HepG2 (cell line): ENCODE data around the gene LSR. TPM values are rescaled to one million over a fixed set of nuclear protein-coding genes. Genes with fewer than 3 reads are reported as not detected.

Source experiments
- CEBPG ChIP-seq: IDR thresholded peaks from 2 replicates; pipeline ENCODE4 v1.6.1; 2016
- CREB1 ChIP-seq, 2 experiments: fragments of 450-650 bp in 1 of 2; IDR thresholded peaks; 2 replicates each; pipeline ENCODE4 v1.6.1; 2016 to 2017; ENCODE audit warnings: control low read depth in 1 of 2, mild to moderate bottlenecking in 1 of 2, missing compliant biosample characterization in 1 of 2, missing genetic modification characterization in 1 of 2
- EP300 ChIP-seq, 3 experiments: sonication (generic) in 1 of 3; formaldehyde crosslinking in 1 of 3; IDR thresholded peaks; 2 replicates each; pipeline versions ENCODE4 v1.5.1 to v1.6.1; 2011 to 2020; ENCODE audit warnings: low read depth in 2 of 3, low read length in 2 of 3, borderline replicate concordance in 1 of 3, improper control_type of control experiment in 1 of 3, mild to moderate bottlenecking in 1 of 3, missing genetic modification reagents in 1 of 3, moderate library complexity in 1 of 3
- FOXJ3 ChIP-seq: sonication (generic); formaldehyde crosslinking; IDR thresholded peaks from 2 replicates; pipeline ENCODE4 v1.4.0; 2020; ENCODE audit warnings: missing genetic modification reagents, mild to moderate bottlenecking, borderline replicate concordance
- GATAD1 ChIP-seq: IDR thresholded peaks from 2 replicates; pipeline ENCODE4 v1.6.1; 2016; ENCODE audit warnings: missing genetic modification reagents, missing compliant biosample characterization
- KLF12 ChIP-seq: sonication (generic); formaldehyde crosslinking; IDR thresholded peaks from 2 replicates; pipeline ENCODE4 v1.4.0; 2020; ENCODE audit warnings: missing genetic modification reagents, borderline replicate concordance
- MTA1 ChIP-seq: sonication (generic); formaldehyde crosslinking; IDR thresholded peaks from 2 replicates; pipeline ENCODE4 v1.4.0; 2020; ENCODE audit warnings: missing genetic modification reagents, mild to moderate bottlenecking, borderline replicate concordance
- SALL1 ChIP-seq: sonication (generic); formaldehyde crosslinking; IDR thresholded peaks from 2 replicates; pipeline ENCODE4 v1.8.0; 2022; ENCODE audit warnings: mild to moderate bottlenecking, missing genetic modification reagents
- SOX5 ChIP-seq: IDR thresholded peaks from 2 replicates; pipeline ENCODE4 v1.6.1; 2016; ENCODE audit warnings: borderline replicate concordance
- ZBTB38 ChIP-seq: sonication (generic); formaldehyde crosslinking; IDR thresholded peaks from 2 replicates; pipeline ENCODE4 v1.5.1; 2020; ENCODE audit warnings: mild to moderate bottlenecking, missing genetic modification reagents
- ZBTB7B ChIP-seq: sonication (generic); formaldehyde crosslinking; IDR thresholded peaks from 2 replicates; pipeline ENCODE4 v1.4.0; 2020; ENCODE audit warnings: missing genetic modification reagents
- ZMYM3 ChIP-seq: sonication (generic); formaldehyde crosslinking; IDR thresholded peaks from 2 replicates; pipeline ENCODE4 v1.5.1; 2020; ENCODE audit warnings: mild to moderate bottlenecking, missing genetic modification reagents
- ZNF121 ChIP-seq: sonication (generic); formaldehyde crosslinking; IDR thresholded peaks from 2 replicates; pipeline ENCODE4 v1.5.0; 2020; ENCODE audit warnings: mild to moderate bottlenecking, missing genetic modification reagents
- ZNF451 ChIP-seq: sonication (generic); formaldehyde crosslinking; IDR thresholded peaks from 2 replicates; pipeline ENCODE4 v1.5.0; 2020; ENCODE audit warnings: mild to moderate bottlenecking, missing genetic modification reagents
- ZNF614 ChIP-seq: IDR thresholded peaks from 2 replicates; pipeline ENCODE4 v1.6.1; 2018; ENCODE audit warnings: missing biosample characterization, missing genetic modification reagents, inconsistent platforms, borderline replicate concordance
- ZNF737 ChIP-seq: sonication (generic); formaldehyde crosslinking; IDR thresholded peaks from 2 replicates; pipeline ENCODE4 v1.5.0; 2020; ENCODE audit warnings: missing genetic modification reagents, mild to moderate bottlenecking, borderline replicate concordance
- ZNF773 ChIP-seq: sonication (generic); formaldehyde crosslinking; IDR thresholded peaks from 2 replicates; pipeline ENCODE4 v1.4.0; 2020; ENCODE audit warnings: missing genetic modification reagents, borderline replicate concordance
- ZSCAN20 ChIP-seq: sonication (generic); formaldehyde crosslinking; IDR thresholded peaks from 2 replicates; pipeline ENCODE4 v1.4.0; 2020; ENCODE audit warnings: missing genetic modification reagents, mild to moderate bottlenecking, borderline replicate concordance
- polyA plus RNA-seq, 8 experiments: library from polyadenylated mRNA; depleted of rRNA in 3 of 8; stranded (reverse) in 7 of 8; unstranded in 1 of 8; fragments of >200 nt; fragmentation: Illumina TruSeq in 4 of 8; extraction: Trizol in 4 of 8; gene quantifications; 2 replicates each; pipeline versions ENCODE4 v1.2.1 to v1.2.3, GENCODE V29; 2011 to 2016; ENCODE audit warnings: low read depth in 4 of 8, missing spikeins in 1 of 8, mixed read lengths in 1 of 8; ENCODE audit not compliant: insufficient read depth in 1 of 8
- total RNA-seq, 5 experiments: library from RNA; depleted of rRNA; stranded (reverse); fragments of >200 nt; fragmentation: Illumina TruSeq; extraction: Trizol; gene quantifications; 2 replicates each; pipeline ENCODE4 v1.2.3, GENCODE V29; 2016; ENCODE audit warnings: low read depth in 1 of 5
- TF ChIP-seq, protein P1 (sequence below): sonication (generic); formaldehyde crosslinking; IDR thresholded peaks from 2 replicates; pipeline ENCODE4 v1.4.0; 2020; ENCODE audit warnings: missing genetic modification reagents
- TF ChIP-seq, protein P2 (sequence below): sonication (generic); formaldehyde crosslinking; IDR thresholded peaks from 2 replicates; pipeline ENCODE4 v1.8.0; 2022; ENCODE audit warnings: missing genetic modification reagents, low read depth, mild to moderate bottlenecking, borderline replicate concordance
- TF ChIP-seq, protein P3 (sequence below): sonication (generic); formaldehyde crosslinking; IDR thresholded peaks from 2 replicates; pipeline ENCODE4 v1.4.0; 2020; ENCODE audit warnings: missing genetic modification reagents
- TF ChIP-seq, protein P4 (sequence below): sonication (generic); formaldehyde crosslinking; IDR thresholded peaks from 2 replicates; pipeline ENCODE4 v1.5.0; 2020; ENCODE audit warnings: mild to moderate bottlenecking, missing genetic modification reagents, moderate library complexity

Gene LSR
- total and polyA plus RNA-seq, 2 of the 13 experiments (the other 11 are each of a cell fraction or from before 2014, with no cell fraction given): 29.2 to 79.2 TPM

DNA sequence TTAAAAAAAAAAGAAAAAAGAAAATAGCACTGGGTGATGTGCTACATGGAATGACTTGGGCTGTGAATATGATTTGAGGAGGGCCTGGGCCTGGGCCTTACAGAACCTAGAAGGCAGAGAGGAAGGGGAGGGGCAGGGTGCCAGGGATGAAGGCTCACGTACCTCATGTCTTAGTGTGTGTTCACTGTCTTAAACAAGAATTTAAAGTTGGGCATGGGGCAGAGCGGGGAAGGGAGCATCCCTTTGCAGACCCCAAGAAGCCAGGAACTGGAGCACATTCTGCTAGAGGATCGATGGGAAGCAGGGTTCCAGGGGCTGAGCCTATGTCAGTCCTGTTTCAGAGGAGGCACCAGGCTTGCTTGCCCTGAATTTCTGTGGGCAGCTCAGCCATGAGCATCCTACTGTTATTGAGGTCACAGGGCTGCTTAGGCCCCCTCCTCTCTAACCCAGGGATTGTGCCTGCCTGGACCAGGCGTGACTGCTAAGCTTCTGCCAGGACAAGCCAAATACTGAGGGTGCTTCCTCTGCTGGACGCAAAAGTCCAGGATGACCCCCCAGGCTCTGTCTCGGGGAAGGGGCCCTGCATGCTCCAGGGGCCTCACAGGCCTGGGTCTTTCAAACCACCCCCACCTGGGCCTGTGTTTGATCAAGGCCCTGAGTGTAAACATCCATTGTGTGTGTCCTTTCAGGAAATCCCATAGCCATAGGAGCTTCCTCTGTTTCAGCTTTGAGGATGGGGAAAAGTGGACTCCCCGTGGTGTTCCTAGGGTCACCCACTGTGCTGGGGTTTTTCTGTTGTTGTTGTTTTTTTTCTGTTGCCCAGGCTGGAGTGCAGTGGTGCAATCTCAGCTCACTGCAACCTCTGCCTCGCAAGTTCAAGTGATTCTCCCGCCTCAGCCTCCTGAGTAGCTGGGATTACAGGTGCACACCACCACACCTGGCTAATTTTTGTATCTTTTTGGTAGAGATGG lies 4.8 kb downstream of the LSR start (continued):
- 0 out of 2 replicates have a peak, but pooled peaks have one; percentile 9 for TF ChIP-seq ZBTB38 (CRISPR knock-in tag)
- peak; percentile 60; the same call in 1 of the 2 replicates for TF ChIP-seq CEBPG (CRISPR knock-in tag)
- peak; percentile 86 for TF ChIP-seq SOX5 (CRISPR knock-in tag)
- peak; percentile 81 for TF ChIP-seq SALL1 (CRISPR knock-in tag)
- no peak for TF ChIP-seq ZNF773
- TF ChIP-seq ZMYM3 (CRISPR knock-in tag): peak; percentile 80; the same call in 1 of the 2 replicates
- no peak for TF ChIP-seq ZNF737
- no peak for TF ChIP-seq CREB1 (IDR thresholded peaks at IDR 0.05)
- no peak for TF ChIP-seq CREB1 (CRISPR knock-in tag; IDR thresholded peaks at IDR 0.05)
- peak in 1 of 2 experiments; percentile 52; a peak in 2 of 4 replicates for TF ChIP-seq EP300 (IDR thresholded peaks at IDR 0.05; ENCODE audit: low read depth in 2 of 2, low read length in 2 of 2)
- TF ChIP-seq EP300 (CRISPR knock-in tag; IDR thresholded peaks at IDR 0.05; ENCODE audit: borderline replicate concordance): peak; percentile 24; the same call in 1 of the 2 replicates
- no peak for TF ChIP-seq ZNF121
- no peak for TF ChIP-seq KLF12 (CRISPR knock-in tag)
- TF ChIP-seq, protein P1, sequence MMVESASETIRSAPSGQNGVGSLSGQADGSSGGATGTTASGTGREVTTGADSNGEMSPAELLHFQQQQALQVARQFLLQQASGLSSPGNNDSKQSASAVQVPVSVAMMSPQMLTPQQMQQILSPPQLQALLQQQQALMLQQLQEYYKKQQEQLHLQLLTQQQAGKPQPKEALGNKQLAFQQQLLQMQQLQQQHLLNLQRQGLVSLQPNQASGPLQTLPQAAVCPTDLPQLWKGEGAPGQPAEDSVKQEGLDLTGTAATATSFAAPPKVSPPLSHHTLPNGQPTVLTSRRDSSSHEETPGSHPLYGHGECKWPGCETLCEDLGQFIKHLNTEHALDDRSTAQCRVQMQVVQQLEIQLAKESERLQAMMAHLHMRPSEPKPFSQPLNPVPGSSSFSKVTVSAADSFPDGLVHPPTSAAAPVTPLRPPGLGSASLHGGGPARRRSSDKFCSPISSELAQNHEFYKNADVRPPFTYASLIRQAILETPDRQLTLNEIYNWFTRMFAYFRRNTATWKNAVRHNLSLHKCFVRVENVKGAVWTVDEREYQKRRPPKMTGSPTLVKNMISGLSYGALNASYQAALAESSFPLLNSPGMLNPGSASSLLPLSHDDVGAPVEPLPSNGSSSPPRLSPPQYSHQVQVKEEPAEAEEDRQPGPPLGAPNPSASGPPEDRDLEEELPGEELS (CRISPR knock-in tag): peak; percentile 91
- TF ChIP-seq ZSCAN20 (CRISPR knock-in tag): no peak
- TF ChIP-seq ZNF451 (CRISPR knock-in tag): no peak
- TF ChIP-seq, protein P2, sequence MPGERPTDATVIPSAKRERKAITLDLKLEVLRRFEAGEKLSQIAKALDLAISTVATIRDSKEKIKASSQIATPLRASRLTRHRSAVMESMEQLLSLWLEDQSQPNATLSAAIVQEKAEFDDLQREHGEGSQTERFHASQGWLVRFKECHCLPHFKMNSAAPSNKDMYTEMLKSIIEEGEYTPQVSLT (CRISPR knock-in tag): no peak
- TF ChIP-seq, protein P3, sequence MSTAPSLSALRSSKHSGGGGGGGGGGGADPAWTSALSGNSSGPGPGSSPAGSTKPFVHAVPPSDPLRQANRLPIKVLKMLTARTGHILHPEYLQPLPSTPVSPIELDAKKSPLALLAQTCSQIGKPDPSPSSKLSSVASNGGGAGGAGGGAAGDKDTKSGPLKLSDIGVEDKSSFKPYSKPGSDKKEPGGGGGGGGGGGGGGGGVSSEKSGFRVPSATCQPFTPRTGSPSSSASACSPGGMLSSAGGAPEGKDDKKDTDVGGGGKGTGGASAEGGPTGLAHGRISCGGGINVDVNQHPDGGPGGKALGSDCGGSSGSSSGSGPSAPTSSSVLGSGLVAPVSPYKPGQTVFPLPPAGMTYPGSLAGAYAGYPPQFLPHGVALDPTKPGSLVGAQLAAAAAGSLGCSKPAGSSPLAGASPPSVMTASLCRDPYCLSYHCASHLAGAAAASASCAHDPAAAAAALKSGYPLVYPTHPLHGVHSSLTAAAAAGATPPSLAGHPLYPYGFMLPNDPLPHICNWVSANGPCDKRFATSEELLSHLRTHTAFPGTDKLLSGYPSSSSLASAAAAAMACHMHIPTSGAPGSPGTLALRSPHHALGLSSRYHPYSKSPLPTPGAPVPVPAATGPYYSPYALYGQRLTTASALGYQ (CRISPR knock-in tag): no peak
- peak; percentile 58; the same call in 1 of the 2 replicates for TF ChIP-seq MTA1 (CRISPR knock-in tag)
- TF ChIP-seq, protein P4, sequence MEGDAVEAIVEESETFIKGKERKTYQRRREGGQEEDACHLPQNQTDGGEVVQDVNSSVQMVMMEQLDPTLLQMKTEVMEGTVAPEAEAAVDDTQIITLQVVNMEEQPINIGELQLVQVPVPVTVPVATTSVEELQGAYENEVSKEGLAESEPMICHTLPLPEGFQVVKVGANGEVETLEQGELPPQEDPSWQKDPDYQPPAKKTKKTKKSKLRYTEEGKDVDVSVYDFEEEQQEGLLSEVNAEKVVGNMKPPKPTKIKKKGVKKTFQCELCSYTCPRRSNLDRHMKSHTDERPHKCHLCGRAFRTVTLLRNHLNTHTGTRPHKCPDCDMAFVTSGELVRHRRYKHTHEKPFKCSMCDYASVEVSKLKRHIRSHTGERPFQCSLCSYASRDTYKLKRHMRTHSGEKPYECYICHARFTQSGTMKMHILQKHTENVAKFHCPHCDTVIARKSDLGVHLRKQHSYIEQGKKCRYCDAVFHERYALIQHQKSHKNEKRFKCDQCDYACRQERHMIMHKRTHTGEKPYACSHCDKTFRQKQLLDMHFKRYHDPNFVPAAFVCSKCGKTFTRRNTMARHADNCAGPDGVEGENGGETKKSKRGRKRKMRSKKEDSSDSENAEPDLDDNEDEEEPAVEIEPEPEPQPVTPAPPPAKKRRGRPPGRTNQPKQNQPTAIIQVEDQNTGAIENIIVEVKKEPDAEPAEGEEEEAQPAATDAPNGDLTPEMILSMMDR (CRISPR knock-in tag): no peak
- peak; percentile 80; the same call in 1 of the 2 replicates for TF ChIP-seq FOXJ3
- TF ChIP-seq ZNF614 (CRISPR knock-in tag): peak; percentile 24; the same call in 1 of the 2 replicates
- peak; percentile 50 for TF ChIP-seq GATAD1 (CRISPR knock-in tag)
- TF ChIP-seq ZBTB7B: peak; percentile 83
